NAMALWA (cell line): ENCODE results near the gene CARS1.

ENCODE experiments used
- DNase-seq: peaks from one replicate; pipeline ENCODE4 v3.0.0-alpha.2; 2015; ENCODE audit warnings: low spot score

CARS1 gene

DNA sequence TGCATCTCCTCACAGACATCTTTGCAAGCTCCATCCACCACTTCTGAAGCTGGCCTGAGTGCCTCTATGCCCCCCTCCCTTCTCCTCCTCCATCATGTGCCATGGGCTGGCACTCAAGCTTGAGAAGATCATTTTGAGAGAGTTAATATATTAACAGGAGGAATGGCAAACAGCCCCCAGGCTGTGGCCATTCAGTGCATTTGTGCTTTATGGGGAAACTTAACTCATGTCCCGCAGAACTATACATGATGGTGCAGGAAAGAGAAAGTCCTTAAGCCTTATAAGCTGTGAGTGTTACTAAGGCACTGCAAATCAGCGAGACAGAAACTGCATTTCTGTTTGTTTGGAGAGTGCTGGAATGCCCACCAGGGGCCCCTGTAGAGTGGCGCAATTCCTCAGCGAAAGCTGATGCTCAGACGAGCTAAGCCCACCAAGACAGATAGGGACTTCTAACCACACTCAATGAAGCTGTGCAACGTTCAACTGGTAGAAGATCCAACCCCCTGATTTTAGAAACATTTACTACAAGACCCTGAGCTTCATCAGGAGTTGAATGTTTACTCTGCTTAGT, 101.2 kb downstream of the CARS1 start:
- no peak for DNase-seq

DNA sequence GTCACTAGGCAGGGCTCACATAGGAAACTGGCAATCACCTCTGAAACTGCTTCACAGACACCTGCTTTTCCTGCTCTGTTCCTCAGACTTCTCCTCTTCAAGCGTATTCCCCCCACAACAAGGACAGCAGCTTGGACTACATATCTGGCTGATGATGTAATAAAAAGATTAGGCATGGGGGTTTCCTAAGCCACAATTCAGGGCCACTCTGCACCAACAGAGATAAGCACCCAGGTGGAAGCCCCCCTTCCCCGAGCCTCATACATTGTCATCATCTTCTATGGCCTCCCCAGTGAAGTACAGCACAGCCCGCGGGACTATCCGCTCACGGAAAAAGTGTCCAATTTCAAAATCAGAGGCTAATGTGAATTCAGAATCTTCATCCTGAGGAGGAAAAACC, 103.0 kb downstream of the CARS1 start:
- no peak for DNase-seq

DNA sequence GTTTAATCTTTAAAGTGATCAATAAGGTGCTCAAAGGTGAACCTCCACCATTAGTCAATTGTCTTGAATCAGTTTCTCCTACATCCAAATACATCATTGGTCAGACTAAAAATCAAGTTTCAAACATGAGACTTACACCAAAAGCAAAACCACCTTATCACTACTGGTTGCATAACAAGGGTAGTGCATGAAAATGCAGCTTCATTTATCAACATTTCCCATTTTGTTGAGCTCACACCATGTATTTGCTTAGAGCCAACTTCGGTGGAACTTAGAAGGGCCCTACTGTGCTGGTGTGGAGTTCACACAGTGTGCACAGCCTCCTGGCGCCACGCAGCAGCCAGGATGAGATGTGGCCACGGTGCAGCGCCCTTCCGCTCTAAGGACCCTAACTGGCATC, 104.9 kb downstream of the CARS1 start:
- no peak for DNase-seq

DNA sequence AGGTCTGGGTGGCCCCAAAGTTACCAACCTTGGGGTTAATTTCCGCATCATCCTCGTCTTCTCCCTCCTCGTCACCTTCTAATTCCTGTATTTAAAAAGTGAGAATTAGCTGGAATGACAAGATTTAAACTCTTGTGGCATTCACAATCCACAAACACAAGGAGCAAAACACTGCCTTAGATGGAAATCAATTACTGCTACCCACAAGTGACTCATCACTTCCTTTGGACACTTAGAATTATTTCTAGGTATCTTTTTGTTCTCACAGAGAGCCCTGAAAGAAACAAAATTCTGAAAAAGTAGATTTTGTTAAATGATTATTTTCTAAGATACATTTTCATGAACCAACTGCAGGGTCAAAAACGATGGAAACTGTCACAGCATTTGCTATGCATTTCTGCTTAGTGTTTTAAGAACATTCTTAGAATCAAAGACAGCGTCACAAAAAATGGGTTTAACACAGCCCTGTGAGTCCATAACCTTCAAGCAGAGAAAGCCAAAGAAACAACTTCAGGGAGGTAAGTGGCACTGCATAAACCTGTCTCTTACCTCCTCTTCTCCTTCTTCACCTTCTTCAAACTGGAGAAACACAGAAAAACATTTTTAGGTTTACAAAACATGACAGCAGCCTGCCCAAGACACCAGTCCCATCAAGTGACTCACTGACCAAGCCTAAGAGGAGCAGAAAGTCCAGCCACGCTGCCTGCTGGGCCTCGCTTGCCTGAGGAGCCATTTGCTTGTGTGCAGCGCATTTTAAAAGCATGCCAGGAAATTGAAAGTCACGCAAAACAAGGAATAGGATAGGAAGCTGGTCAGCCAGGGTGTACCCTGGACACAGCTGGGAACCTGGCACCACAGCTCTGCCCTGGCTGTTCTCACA, 105.8 kb downstream of the CARS1 start:
- no peak for DNase-seq
